SK-N-SH (cell line): ENCODE results near the gene PEX11G. TPM values are rescaled to one million over a fixed set of nuclear protein-coding genes. Genes with fewer than 3 reads are reported as not detected.

Experiments
- CTCF ChIA-PET: fragments of 300-600, 350-600 bp; formaldehyde crosslinking; extraction: SDS; loops from one replicate; lab custom pipeline; 2021; lab: Yijun Ruan, JAX
- POLR2A ChIA-PET: fragments of 350-600 bp; sonication (Branson Sonifier 250); formaldehyde crosslinking; extraction: SDS; loops from one replicate; lab custom pipeline; 2020; ENCODE audit warnings: antibody characterized with exemption, inconsistent platforms; lab: Yijun Ruan, JAX
- DNase-seq: peaks from one replicate; pipeline ENCODE4 v3.0.0; 2012
- H2AFZ ChIP-seq: fragments of 200-600 bp; sonication (generic); 2 replicates; pipeline ENCODE4 v1.8.1; 2016; ENCODE audit warnings: antibody characterized with exemption, mild to moderate bottlenecking, low read depth
- H3F3A ChIP-seq: fragments of 200-600 bp; sonication (generic); replicated peaks from 2 replicates; pipeline ENCODE3; 2016; ENCODE audit warnings: antibody characterized with exemption, mild to moderate bottlenecking; ENCODE audit not compliant: insufficient read depth
- H3K27ac ChIP-seq, 2 experiments: fragments of 200-500 bp in 1 of 2; fragments of 200-600 bp in 1 of 2; sonication (Bioruptor generic) in 1 of 2; sonication (generic), shearing (Covaris generic) in 1 of 2; 2 replicates each; pipeline versions ENCODE4 v1.5.1 to v1.6.1; 2014 to 2016; ENCODE audit warnings: low read depth in 2 of 2, inconsistent platforms in 1 of 2, low read length in 1 of 2, mild to moderate bottlenecking in 1 of 2, mixed read lengths in 1 of 2
- H3K27me3 ChIP-seq: fragments of 200-600 bp; sonication (generic), shearing (Covaris generic); 2 replicates; pipeline ENCODE4 v1.6.1; 2016; ENCODE audit warnings: mixed run types; ENCODE audit not compliant: insufficient read depth
- H3K36me3 ChIP-seq, 2 experiments: fragments of 200-500 bp in 1 of 2; fragments of 200-600 bp in 1 of 2; sonication (Bioruptor generic) in 1 of 2; sonication (generic) in 1 of 2; replicated peaks in 1 of 2; 2 replicates each; pipeline versions ENCODE3 to v1.5.1; 2014 to 2016; ENCODE audit warnings: low read length in 1 of 2, mild to moderate bottlenecking in 1 of 2; ENCODE audit not compliant: insufficient read depth in 2 of 2, control insufficient read depth in 1 of 2
- H3K4me1 ChIP-seq, 2 experiments: fragments of 200-500 bp in 1 of 2; fragments of 200-600 bp in 1 of 2; sonication (Bioruptor generic) in 1 of 2; sonication (generic), shearing (Covaris generic) in 1 of 2; 2 replicates each; pipeline versions ENCODE4 v1.5.1 to v1.6.1; 2014 to 2016; ENCODE audit warnings: low read depth in 1 of 2, low read length in 1 of 2, mixed run types in 1 of 2; ENCODE audit not compliant: insufficient read depth in 2 of 2, control insufficient read depth in 1 of 2
- H3K4me2 ChIP-seq: fragments of 200-600 bp; sonication (generic), shearing (Covaris generic); 2 replicates; pipeline ENCODE4 v1.6.1; 2017; ENCODE audit warnings: mixed run types
- H3K4me3 ChIP-seq, 2 experiments: fragments of 200-500 bp in 1 of 2; fragments of 200-600 bp in 1 of 2; sonication (Bioruptor generic) in 1 of 2; sonication (generic), shearing (Covaris generic) in 1 of 2; 2 replicates each; pipeline versions ENCODE4 v1.5.1 to v1.8.1; 2014 to 2016; ENCODE audit warnings: low read depth in 2 of 2, inconsistent platforms in 1 of 2, low read length in 1 of 2, mild to moderate bottlenecking in 1 of 2, mixed read lengths in 1 of 2, moderate library complexity in 1 of 2
- H3K79me2 ChIP-seq: fragments of 200-600 bp; sonication (generic); 2 replicates; pipeline ENCODE4 v1.8.1; 2017; ENCODE audit warnings: mild to moderate bottlenecking; ENCODE audit not compliant: insufficient read depth
- H3K9ac ChIP-seq: fragments of 200-600 bp; sonication (generic); 2 replicates; pipeline ENCODE4 v1.6.1; 2017; ENCODE audit warnings: mixed run types
- H3K9me2 ChIP-seq: fragments of 200-600 bp; sonication (generic); 2 replicates; pipeline ENCODE4 v1.6.1; 2017; ENCODE audit warnings: mixed run types
- H3K9me3 ChIP-seq: fragments of 200-600 bp; sonication (generic); 2 replicates; pipeline ENCODE4 v1.6.1; 2017; ENCODE audit warnings: mixed run types, mild to moderate bottlenecking, moderate library complexity
- H4K20me1 ChIP-seq: fragments of 200-600 bp; sonication (generic); 2 replicates; pipeline ENCODE4 v1.6.1; 2017; ENCODE audit warnings: mild to moderate bottlenecking, mixed run types; ENCODE audit not compliant: insufficient read depth
- FOSL2 ChIP-seq: IDR thresholded peaks from 2 replicates; pipeline ENCODE4 v1.4.0; 2012; ENCODE audit warnings: low read depth, mild to moderate bottlenecking, moderate library complexity, borderline replicate concordance
- MXI1 ChIP-seq: IDR thresholded peaks from 2 replicates; pipeline ENCODE4 v1.6.1; 2012; ENCODE audit warnings: mild to moderate bottlenecking, low read depth, low read length, improper control_type of control experiment
- RAD21 ChIP-seq: IDR thresholded peaks from 2 replicates; pipeline ENCODE4 v1.6.1; 2012; ENCODE audit warnings: mild to moderate bottlenecking, low read length
- RFX5 ChIP-seq: IDR thresholded peaks from 2 replicates; pipeline ENCODE4 v1.6.1; 2012; ENCODE audit warnings: mild to moderate bottlenecking, improper control_type of control experiment, low read length
- SIN3A ChIP-seq: IDR thresholded peaks from 2 replicates; pipeline ENCODE4 v1.6.1; 2012; ENCODE audit warnings: low read depth, mild to moderate bottlenecking, low read length, moderate library complexity, borderline replicate concordance
- SMC3 ChIP-seq: IDR thresholded peaks from 2 replicates; pipeline ENCODE4 v1.6.1; 2012; ENCODE audit warnings: low read depth, low read length, improper control_type of control experiment
- TCF12 ChIP-seq: IDR thresholded peaks from 2 replicates; pipeline ENCODE4 v1.4.0; 2012
- TEAD4 ChIP-seq: IDR thresholded peaks from 2 replicates; pipeline ENCODE4 v1.4.0; 2012; ENCODE audit warnings: mild to moderate bottlenecking, borderline replicate concordance; ENCODE audit not compliant: insufficient read depth
- WGBS: methylation state at CpG from one replicate; pipeline ENCODE4 v1.1.6; 2017; ENCODE audit warnings: low lambda C conversion rate; 5-methylcytosine and 5-hydroxymethylcytosine counted together
- polyA plus RNA-seq, 3 experiments: library from polyadenylated mRNA; depleted of rRNA; stranded (reverse); fragments of >200 nt; gene quantifications; 2 replicates each; pipeline ENCODE4 v1.2.3, GENCODE V29; 2012
- TF ChIP-seq, protein P1 (sequence below): fragments of 150-350 bp; IDR thresholded peaks from 2 replicates; pipeline ENCODE4 v1.6.1; 2016; ENCODE audit warnings: mild to moderate bottlenecking, low read depth, low read length
- TF ChIP-seq, protein P2 (sequence below): IDR thresholded peaks from 2 replicates; pipeline ENCODE4 v1.4.0; 2012; ENCODE audit warnings: low read depth
- TF ChIP-seq, protein P3 (sequence below): IDR thresholded peaks from 2 replicates; pipeline ENCODE4 v1.6.1; 2012; ENCODE audit warnings: mild to moderate bottlenecking, low read depth, low read length, moderate library complexity
- TF ChIP-seq, protein P4 (sequence below): IDR thresholded peaks from 2 replicates; pipeline ENCODE4 v1.4.0; 2012; ENCODE audit warnings: low read depth, borderline replicate concordance

The PEX11G gene
- polyA plus RNA-seq, 1 of the 3 experiments (the other 2 are of a cell fraction), result 6.1 TPM

DNA sequence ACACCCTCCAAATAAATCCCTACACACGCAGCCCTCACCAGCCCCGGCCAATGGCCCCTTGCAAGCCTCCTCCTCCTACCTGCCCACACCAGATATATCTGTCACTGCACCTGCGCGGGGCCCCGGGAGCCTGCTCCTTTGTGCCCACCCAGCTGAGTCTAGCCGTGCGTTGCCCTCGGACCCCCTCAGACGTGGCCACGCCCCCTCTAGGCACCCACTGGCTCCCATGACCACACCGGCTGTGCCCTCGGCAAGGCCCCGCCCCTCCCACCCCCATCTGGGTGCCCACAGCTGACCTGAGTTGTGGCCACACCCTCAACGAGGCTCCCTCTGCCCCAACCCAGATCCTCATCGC is 40.4 kb upstream of the PEX11G start:
- Histone ChIP-seq H2AFZ (no peak overlapping the region), H3K9me2 (no peaks in the 10 kb centered on the region), H3K27ac (no peak overlapping the region), H3K4me1 (peaks cover 0 to 9% of the 10 kb centered on the region in 2 experiments; a peak in 2 of 4 replicates), H3K79me2 (no peaks in the 10 kb centered on the region), H3K27me3 (no peaks in the 10 kb centered on the region), H4K20me1 (no peaks in the 10 kb centered on the region), H3K9me3 (no peaks in the 10 kb centered on the region), H3K36me3 (peaks cover 0 to 3% of the 10 kb centered on the region in 2 experiments), H3F3A (no peaks in the 10 kb centered on the region), H3K4me3 (no peak overlapping the region), H3K4me2 (no peak overlapping the region), H3K9ac (no peak overlapping the region)
- CTCF ChIA-PET, result no interaction called here
- POLR2A ChIA-PET, result no interaction called here
- 81% methylated on average over 9 of the region's 15 CpGs for WGBS
- TF ChIP-seq FOSL2 (no peak), SIN3A (no peak), MXI1 (no peak)
- TF ChIP-seq, protein P1, sequence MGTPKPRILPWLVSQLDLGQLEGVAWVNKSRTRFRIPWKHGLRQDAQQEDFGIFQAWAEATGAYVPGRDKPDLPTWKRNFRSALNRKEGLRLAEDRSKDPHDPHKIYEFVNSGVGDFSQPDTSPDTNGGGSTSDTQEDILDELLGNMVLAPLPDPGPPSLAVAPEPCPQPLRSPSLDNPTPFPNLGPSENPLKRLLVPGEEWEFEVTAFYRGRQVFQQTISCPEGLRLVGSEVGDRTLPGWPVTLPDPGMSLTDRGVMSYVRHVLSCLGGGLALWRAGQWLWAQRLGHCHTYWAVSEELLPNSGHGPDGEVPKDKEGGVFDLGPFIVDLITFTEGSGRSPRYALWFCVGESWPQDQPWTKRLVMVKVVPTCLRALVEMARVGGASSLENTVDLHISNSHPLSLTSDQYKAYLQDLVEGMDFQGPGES, result no peak
- DNase-seq, result no peak

DNA sequence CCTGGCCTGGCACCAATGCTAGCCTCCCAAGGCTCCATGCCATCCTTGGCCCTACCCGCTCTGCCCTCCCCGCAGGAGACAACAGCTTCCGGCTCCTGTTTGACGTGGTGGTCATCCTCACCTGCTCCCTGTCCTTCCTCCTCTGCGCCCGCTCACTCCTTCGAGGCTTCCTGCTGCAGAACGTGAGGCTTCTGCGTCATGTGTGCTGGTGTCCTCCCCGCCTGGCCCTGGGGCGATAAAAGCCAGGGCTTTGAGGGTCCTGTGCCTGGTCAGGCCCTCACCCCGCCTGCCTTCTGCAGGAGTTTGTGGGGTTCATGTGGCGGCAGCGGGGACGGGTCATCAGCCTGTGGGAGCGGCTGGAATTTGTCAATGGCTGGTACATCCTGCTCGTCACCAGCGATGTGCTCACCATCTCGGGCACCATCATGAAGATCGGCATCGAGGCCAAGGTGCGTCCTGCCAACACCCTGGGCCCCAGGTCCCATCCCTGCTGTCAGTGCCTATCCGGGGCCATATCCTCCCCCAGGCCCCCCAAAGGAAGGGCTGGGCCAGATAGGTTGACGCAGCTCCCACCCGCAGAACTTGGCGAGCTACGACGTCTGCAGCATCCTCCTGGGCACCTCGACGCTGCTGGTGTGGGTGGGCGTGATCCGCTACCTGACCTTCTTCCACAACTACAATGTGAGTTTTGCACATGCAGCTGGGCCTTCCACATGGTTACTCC is 39.8 kb upstream of the PEX11G start:
- ChIA-PET POLR2A (no interaction called here), CTCF (no interaction called here)

More for the DNA sequence above, 39.8 kb upstream of the PEX11G start:
- TF ChIP-seq TCF12 (no peak), RFX5 (no peak), SMC3 (no peak), TEAD4 (no peak), FOSL2 (no peak), RAD21 (no peak)
- TF ChIP-seq, protein P2, sequence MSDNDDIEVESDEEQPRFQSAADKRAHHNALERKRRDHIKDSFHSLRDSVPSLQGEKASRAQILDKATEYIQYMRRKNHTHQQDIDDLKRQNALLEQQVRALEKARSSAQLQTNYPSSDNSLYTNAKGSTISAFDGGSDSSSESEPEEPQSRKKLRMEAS, result no peak
- TF ChIP-seq, protein P3, sequence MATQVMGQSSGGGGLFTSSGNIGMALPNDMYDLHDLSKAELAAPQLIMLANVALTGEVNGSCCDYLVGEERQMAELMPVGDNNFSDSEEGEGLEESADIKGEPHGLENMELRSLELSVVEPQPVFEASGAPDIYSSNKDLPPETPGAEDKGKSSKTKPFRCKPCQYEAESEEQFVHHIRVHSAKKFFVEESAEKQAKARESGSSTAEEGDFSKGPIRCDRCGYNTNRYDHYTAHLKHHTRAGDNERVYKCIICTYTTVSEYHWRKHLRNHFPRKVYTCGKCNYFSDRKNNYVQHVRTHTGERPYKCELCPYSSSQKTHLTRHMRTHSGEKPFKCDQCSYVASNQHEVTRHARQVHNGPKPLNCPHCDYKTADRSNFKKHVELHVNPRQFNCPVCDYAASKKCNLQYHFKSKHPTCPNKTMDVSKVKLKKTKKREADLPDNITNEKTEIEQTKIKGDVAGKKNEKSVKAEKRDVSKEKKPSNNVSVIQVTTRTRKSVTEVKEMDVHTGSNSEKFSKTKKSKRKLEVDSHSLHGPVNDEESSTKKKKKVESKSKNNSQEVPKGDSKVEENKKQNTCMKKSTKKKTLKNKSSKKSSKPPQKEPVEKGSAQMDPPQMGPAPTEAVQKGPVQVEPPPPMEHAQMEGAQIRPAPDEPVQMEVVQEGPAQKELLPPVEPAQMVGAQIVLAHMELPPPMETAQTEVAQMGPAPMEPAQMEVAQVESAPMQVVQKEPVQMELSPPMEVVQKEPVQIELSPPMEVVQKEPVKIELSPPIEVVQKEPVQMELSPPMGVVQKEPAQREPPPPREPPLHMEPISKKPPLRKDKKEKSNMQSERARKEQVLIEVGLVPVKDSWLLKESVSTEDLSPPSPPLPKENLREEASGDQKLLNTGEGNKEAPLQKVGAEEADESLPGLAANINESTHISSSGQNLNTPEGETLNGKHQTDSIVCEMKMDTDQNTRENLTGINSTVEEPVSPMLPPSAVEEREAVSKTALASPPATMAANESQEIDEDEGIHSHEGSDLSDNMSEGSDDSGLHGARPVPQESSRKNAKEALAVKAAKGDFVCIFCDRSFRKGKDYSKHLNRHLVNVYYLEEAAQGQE, result no peak
- TF ChIP-seq, protein P4, sequence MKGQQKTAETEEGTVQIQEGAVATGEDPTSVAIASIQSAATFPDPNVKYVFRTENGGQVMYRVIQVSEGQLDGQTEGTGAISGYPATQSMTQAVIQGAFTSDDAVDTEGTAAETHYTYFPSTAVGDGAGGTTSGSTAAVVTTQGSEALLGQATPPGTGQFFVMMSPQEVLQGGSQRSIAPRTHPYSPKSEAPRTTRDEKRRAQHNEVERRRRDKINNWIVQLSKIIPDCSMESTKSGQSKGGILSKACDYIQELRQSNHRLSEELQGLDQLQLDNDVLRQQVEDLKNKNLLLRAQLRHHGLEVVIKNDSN, result no peak
- H3F3A ChIP-seq, result no peaks in the 10 kb centered on the region
- no peak overlapping the region for H3K4me2 ChIP-seq
- H4K20me1 ChIP-seq, result no peaks in the 10 kb centered on the region
- H3K9me3 ChIP-seq, result no peaks in the 10 kb centered on the region
- peaks cover 0 to 9% of the 10 kb centered on the region in 2 experiments; a peak in 2 of 4 replicates for H3K4me1 ChIP-seq
- H2AFZ ChIP-seq, result no peak overlapping the region
- 90% methylated on average over 27 of the region's 32 CpGs for WGBS
- no peak for DNase-seq
- H3K9me2 ChIP-seq, result no peaks in the 10 kb centered on the region
- H3K9ac ChIP-seq, result no peak overlapping the region
- H3K4me3 ChIP-seq, result no peak overlapping the region
- no peak overlapping the region for H3K27ac ChIP-seq
- peaks cover 0 to 3% of the 10 kb centered on the region in 2 experiments for H3K36me3 ChIP-seq
- no peaks in the 10 kb centered on the region for H3K27me3 ChIP-seq
- no peaks in the 10 kb centered on the region for H3K79me2 ChIP-seq
